ENCODE results near the gene GRIK4. TPM values are rescaled to one million over a fixed set of nuclear protein-coding genes. Genes with fewer than 3 reads are reported as not detected.
"Not testable (repeated sequence)": the region's sequence is repeated elsewhere in the genome, so short reads cannot be mapped to it uniquely, and the experiment has no call there.

GRIK4 gene
- total RNA-seq, 6 experiments from 2014 or later, result 0.07 to 0.11 TPM; not detected in 4

GRCh38 chr11:120613264-120614226, 102.0 kb downstream of the GRIK4 start:
- TF ChIP-seq POLR2A (IDR thresholded peaks at IDR 0.05) (no peak), CTCF (IDR thresholded peaks at IDR 0.05) (no peak)
- H3K27ac ChIP-seq, result no peak overlapping the region
- intact Hi-C loops (cut with DNase I), result no loop called here
- 50% methylated on average over 6 of the region's 6 CpGs for WGBS (ENCODE audit: insufficient coverage, low coverage, low lambda C conversion rate, missing lambda C conversion rate)
- no peaks in the 10 kb centered on the region for H3K9me3 ChIP-seq
- no peaks in the 10 kb centered on the region for H3K27me3 ChIP-seq
- ATAC-seq (peak in 1 of 4 donors; percentile 24), DNase-seq (no peak)
- H3K36me3 ChIP-seq, result no peaks in the 10 kb centered on the region
- H3K4me1 ChIP-seq, result peaks cover 0 to 8% (median 0%) of the 10 kb centered on the region in 4 donors
- H3K4me3 ChIP-seq, result no peak overlapping the region

DNA sequence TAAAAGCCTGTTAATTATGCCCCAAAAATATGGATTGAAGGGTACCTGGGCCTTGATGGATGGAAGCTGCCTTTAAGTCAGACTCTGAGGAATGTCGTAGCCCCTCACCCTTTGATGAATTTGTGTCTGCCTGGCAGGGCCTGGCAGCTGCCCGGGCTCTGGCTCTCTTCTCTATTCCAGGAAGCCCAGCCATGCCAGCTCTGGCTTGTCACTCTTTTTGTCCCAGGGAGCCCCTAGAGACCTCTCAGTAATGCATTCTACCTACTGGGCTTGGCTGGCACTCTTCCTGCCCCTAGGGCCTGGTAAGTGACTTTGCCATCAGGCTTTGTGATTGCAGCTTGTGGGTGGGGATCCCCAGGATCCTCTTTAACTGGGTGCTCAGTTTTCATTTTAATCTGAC, 103.8 kb downstream of the GRIK4 start:
- ATAC-seq (no peak), DNase-seq (no peak)
- Histone ChIP-seq H3K4me1 (no peaks in the 10 kb centered on the region), H3K36me3 (no peaks in the 10 kb centered on the region), H3K4me3 (no peak overlapping the region), H3K9me3 (no peaks in the 10 kb centered on the region), H3K27ac (no peak overlapping the region), H3K27me3 (no peaks in the 10 kb centered on the region)
- 50% methylated on average over 1 of the region's 2 CpGs for WGBS (ENCODE audit: insufficient coverage, low coverage, low lambda C conversion rate, missing lambda C conversion rate)
- TF ChIP-seq CTCF (IDR thresholded peaks at IDR 0.05) (no peak), POLR2A (IDR thresholded peaks at IDR 0.05) (no peak)
- intact Hi-C loops (cut with DNase I), result no loop called here

GRCh38 chr11:120618399-120618798, 106.9 kb downstream of the GRIK4 start:
- 88% methylated on average over 3 of the region's 5 CpGs for WGBS (ENCODE audit: insufficient coverage, low coverage, low lambda C conversion rate, missing lambda C conversion rate)
- Histone ChIP-seq H3K27me3 (no peaks in the 10 kb centered on the region), H3K36me3 (no peaks in the 10 kb centered on the region), H3K4me3 (no peak overlapping the region), H3K9me3 (no peaks in the 10 kb centered on the region), H3K4me1 (no peaks in the 10 kb centered on the region), H3K27ac (no peak overlapping the region)
- no peak for TF ChIP-seq POLR2A (IDR thresholded peaks at IDR 0.05)
- TF ChIP-seq CTCF (IDR thresholded peaks at IDR 0.05), result no peak
- intact Hi-C loops (cut with DNase I), result no loop called here
- ATAC-seq, result no peak
- DNase-seq, result no peak

GRCh38 chr11:120622189-120622875, 110.8 kb downstream of the GRIK4 start:
- Histone ChIP-seq H3K36me3 (no peaks in the 10 kb centered on the region), H3K27ac (no peak overlapping the region), H3K4me1 (no peaks in the 10 kb centered on the region), H3K27me3 (no peaks in the 10 kb centered on the region), H3K4me3 (no peak overlapping the region), H3K9me3 (no peaks in the 10 kb centered on the region)
- no peak for TF ChIP-seq POLR2A (IDR thresholded peaks at IDR 0.05)
- TF ChIP-seq CTCF (IDR thresholded peaks at IDR 0.05), result peak in 2 of 4 donors; percentile 8 to 41
- 57% methylated on average over 6 of the region's 7 CpGs for WGBS (ENCODE audit: insufficient coverage, low coverage, low lambda C conversion rate, missing lambda C conversion rate)
- ATAC-seq (peak in 2 of 4 donors; percentile 22 to 38), DNase-seq (no peak)
- intact Hi-C loops (cut with DNase I), result no loop called here

DNA sequence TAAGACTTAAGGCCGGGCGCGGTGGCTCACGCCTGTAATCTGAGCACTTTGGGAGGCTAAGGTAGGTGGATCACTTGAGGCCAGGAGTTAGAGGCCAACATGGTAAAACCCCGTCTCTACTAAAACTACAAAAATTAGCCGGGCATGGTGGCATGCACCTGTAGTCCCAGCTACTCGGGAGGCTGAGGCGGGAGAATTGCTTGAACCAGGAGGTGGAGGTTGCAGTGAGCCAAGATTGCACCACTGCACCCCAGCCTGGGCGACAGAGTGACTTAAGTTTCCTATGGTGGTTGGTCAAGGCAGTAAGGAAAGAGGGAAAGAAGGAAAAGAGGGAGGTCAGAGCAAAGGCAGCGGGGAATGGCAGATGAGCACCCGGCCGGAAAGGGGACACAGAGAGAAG, 113.4 kb downstream of the GRIK4 start:
- H3K27ac ChIP-seq; intact Hi-C loops (cut with DNase I); H3K4me3 ChIP-seq; DNase-seq; ATAC-seq; H3K9me3 ChIP-seq; H3K36me3 ChIP-seq; H3K27me3 ChIP-seq; H3K4me1 ChIP-seq: not testable (repeated sequence)
- 88% methylated on average over 10 of the region's 12 CpGs for WGBS (ENCODE audit: insufficient coverage, low coverage, low lambda C conversion rate, missing lambda C conversion rate)
